GM23338 (cell line): ENCODE results near the gene NEMP2. TPM values are rescaled to one million over a fixed set of nuclear protein-coding genes. Genes with fewer than 3 reads are reported as not detected.

Experiments used
- ATAC-seq: fragments of 200-7000 bp; cut with Tn5 transposase; 3 replicates; pipeline ENCODE4 v1.9.1; 2020
- DNase-seq: peaks from one replicate; pipeline ENCODE4 v3.0.0-alpha.2; 2015; ENCODE audit warnings: low spot score
- H2AFZ ChIP-seq: fragments of 200-600 bp; sonication (generic); 2 replicates; pipeline ENCODE4 v1.8.0; 2016; ENCODE audit warnings: antibody characterized with exemption, mild to moderate bottlenecking, moderate library complexity
- H3F3A ChIP-seq: fragments of 200-600 bp; sonication (generic); replicated peaks from 2 replicates; pipeline ENCODE4 v1.8.0; 2017; ENCODE audit warnings: antibody characterized with exemption, mixed run types, low read depth
- H3K27ac ChIP-seq: fragments of 200-600 bp; sonication (generic); 2 replicates; pipeline ENCODE4 v1.6.1; 2016; ENCODE audit warnings: low read depth
- H3K27me3 ChIP-seq: fragments of 200-600 bp; sonication (generic); 2 replicates; pipeline ENCODE4 v1.8.0; 2016; ENCODE audit warnings: mild to moderate bottlenecking, mixed run types, moderate library complexity; ENCODE audit not compliant: insufficient read depth
- H3K36me3 ChIP-seq: fragments of 200-600 bp; sonication (generic); 2 replicates; pipeline ENCODE4 v1.8.0; 2016; ENCODE audit warnings: mild to moderate bottlenecking; ENCODE audit not compliant: insufficient read depth
- H3K4me1 ChIP-seq: fragments of 200-600 bp; sonication (generic); 2 replicates; pipeline ENCODE4 v1.8.0; 2016; ENCODE audit warnings: mild to moderate bottlenecking, moderate library complexity; ENCODE audit not compliant: insufficient read depth
- H3K4me2 ChIP-seq: fragments of 200-600 bp; sonication (generic); 2 replicates; pipeline ENCODE4 v1.7.1; 2017; ENCODE audit warnings: mixed run types
- H3K4me3 ChIP-seq: fragments of 200-600 bp; sonication (generic); 2 replicates; pipeline ENCODE4 v1.6.1; 2016; ENCODE audit warnings: mixed run types
- H3K79me2 ChIP-seq: fragments of 200-600 bp; sonication (generic); replicated peaks from 2 replicates; pipeline ENCODE4 v1.8.0; 2017; ENCODE audit warnings: mild to moderate bottlenecking; ENCODE audit not compliant: insufficient read depth
- H3K9me2 ChIP-seq: fragments of 200-600 bp; sonication (generic); 2 replicates; pipeline ENCODE4 v1.8.0; 2017; ENCODE audit not compliant: insufficient read depth
- H4K20me1 ChIP-seq: fragments of 200-600 bp; sonication (generic); replicated peaks from 2 replicates; pipeline ENCODE4 v1.8.0; 2017; ENCODE audit warnings: mild to moderate bottlenecking; ENCODE audit not compliant: insufficient read depth
- H3K27ac Mint-ChIP-seq: 2 replicates; pipeline ENCODE4 v1.8.0; 2020; ENCODE audit warnings: inconsistent platforms, mild to moderate bottlenecking, moderate library complexity, mixed read lengths
- H3K27me3 Mint-ChIP-seq: 3 replicates; pipeline ENCODE4 v1.8.0; 2022; ENCODE audit warnings: low read depth, mild to moderate bottlenecking, moderate library complexity, mixed read lengths, inconsistent platforms; ENCODE audit not compliant: insufficient read depth, poor library complexity
- H3K36me3 Mint-ChIP-seq: 3 replicates; pipeline ENCODE4 v1.8.0; 2021; ENCODE audit warnings: low read depth, mild to moderate bottlenecking, inconsistent platforms, moderate library complexity, mixed read lengths
- H3K4me1 Mint-ChIP-seq: 3 replicates; pipeline ENCODE4 v1.8.0; 2020; ENCODE audit warnings: mild to moderate bottlenecking, inconsistent platforms, mixed read lengths
- H3K4me3 Mint-ChIP-seq: 3 replicates; pipeline ENCODE4 v1.8.0; 2021; ENCODE audit warnings: moderate library complexity, mild to moderate bottlenecking, inconsistent platforms, mixed read lengths
- H3K9me3 Mint-ChIP-seq: 3 replicates; pipeline ENCODE4 v1.8.0; 2020; ENCODE audit warnings: moderate library complexity, mild to moderate bottlenecking, inconsistent platforms, mixed read lengths
- CREB1 ChIP-seq: fragments of 250-450 bp; sonication (Bioruptor Pico); IDR thresholded peaks from 2 replicates; pipeline ENCODE4 v1.5.0; 2020; ENCODE audit warnings: low read depth, mild to moderate bottlenecking, moderate library complexity
- NANOG ChIP-seq: IDR thresholded peaks from 2 replicates; pipeline ENCODE4 v1.6.1; 2016; ENCODE audit warnings: antibody characterized with exemption, borderline replicate concordance
- POLR2AphosphoS5 ChIP-seq: IDR thresholded peaks from 2 replicates; pipeline ENCODE4 v1.6.1; 2016; ENCODE audit warnings: antibody characterized with exemption, low read depth
- STAT1 ChIP-seq: IDR thresholded peaks from one replicate; pipeline ENCODE4 v1.6.1; 2016; ENCODE audit warnings: antibody characterized with exemption; ENCODE audit not compliant: unreplicated experiment
- ZNF114 ChIP-seq: fragments of 250-450 bp; sonication (Bioruptor Pico); IDR thresholded peaks from 2 replicates; pipeline ENCODE4 v1.5.0; 2020; ENCODE audit warnings: mild to moderate bottlenecking, moderate library complexity
- polyA plus RNA-seq: library from polyadenylated mRNA; unstranded; fragments of >200 nt; fragmentation: Nextera tagmentation; extraction: Ambion mirVana; gene quantifications from 2 replicates; pipeline ENCODE4 v1.2.1, GENCODE V29; 2016
- total RNA-seq: library from RNA; depleted of rRNA; stranded (reverse); fragments of >200 nt; shearing (Covaris generic); gene quantifications from 2 replicates; pipeline ENCODE4 v1.2.3, GENCODE V29; 2014
- TF ChIP-seq, protein P1 (sequence below), 2 experiments: fragments of 200-600 bp in 1 of 2; sonication (generic) in 1 of 2; conservative IDR thresholded peaks; 2 replicates each; pipeline versions ENCODE4 v1.5.1 to v1.6.1; 2016 to 2017; ENCODE audit warnings: antibody characterized with exemption in 2 of 2, low read depth in 2 of 2, mild to moderate bottlenecking in 2 of 2, moderate library complexity in 1 of 2
- TF ChIP-seq, protein P2 (sequence below): fragments of 250-450 bp; sonication (Bioruptor Pico); IDR thresholded peaks from 2 replicates; pipeline ENCODE4 v1.5.0; 2020; ENCODE audit warnings: mild to moderate bottlenecking, moderate library complexity
- TF ChIP-seq, protein P3 (sequence below): IDR thresholded peaks from 2 replicates; pipeline ENCODE4 v1.6.1; 2016; ENCODE audit warnings: antibody characterized with exemption
- TF ChIP-seq, protein P4 (sequence below): IDR thresholded peaks from one replicate; pipeline ENCODE4 v1.6.1; 2018; ENCODE audit warnings: antibody characterized with exemption; ENCODE audit not compliant: unreplicated experiment

NEMP2 gene
- total and polyA plus RNA-seq, 2 experiments from 2014 or later: 1.2 to 4.0 TPM

DNA sequence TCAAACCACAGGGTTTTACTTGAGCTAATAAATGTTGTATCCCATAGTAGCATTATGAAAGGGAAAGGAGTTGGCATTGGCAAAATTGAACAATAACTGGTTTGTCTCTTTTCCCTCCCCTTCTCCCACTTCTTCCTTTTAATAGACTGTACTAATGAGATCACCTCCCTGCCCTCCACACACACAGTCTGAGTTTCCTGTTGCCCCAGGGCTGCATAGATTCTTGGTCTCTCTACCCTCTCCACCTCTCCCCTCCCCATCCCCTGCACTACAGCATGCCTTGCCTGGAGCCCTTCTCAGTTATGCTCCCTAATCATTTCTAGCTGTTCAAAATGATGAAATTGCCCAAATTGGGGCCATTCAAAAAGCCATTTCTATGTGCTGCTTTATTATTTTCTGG, 37.2 kb upstream of the NEMP2 start (continued):
- TF ChIP-seq, protein P1, sequence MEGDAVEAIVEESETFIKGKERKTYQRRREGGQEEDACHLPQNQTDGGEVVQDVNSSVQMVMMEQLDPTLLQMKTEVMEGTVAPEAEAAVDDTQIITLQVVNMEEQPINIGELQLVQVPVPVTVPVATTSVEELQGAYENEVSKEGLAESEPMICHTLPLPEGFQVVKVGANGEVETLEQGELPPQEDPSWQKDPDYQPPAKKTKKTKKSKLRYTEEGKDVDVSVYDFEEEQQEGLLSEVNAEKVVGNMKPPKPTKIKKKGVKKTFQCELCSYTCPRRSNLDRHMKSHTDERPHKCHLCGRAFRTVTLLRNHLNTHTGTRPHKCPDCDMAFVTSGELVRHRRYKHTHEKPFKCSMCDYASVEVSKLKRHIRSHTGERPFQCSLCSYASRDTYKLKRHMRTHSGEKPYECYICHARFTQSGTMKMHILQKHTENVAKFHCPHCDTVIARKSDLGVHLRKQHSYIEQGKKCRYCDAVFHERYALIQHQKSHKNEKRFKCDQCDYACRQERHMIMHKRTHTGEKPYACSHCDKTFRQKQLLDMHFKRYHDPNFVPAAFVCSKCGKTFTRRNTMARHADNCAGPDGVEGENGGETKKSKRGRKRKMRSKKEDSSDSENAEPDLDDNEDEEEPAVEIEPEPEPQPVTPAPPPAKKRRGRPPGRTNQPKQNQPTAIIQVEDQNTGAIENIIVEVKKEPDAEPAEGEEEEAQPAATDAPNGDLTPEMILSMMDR (conservative IDR thresholded peaks at IDR 0.05; ENCODE audit: low read depth in 2 of 2): no peak

DNA sequence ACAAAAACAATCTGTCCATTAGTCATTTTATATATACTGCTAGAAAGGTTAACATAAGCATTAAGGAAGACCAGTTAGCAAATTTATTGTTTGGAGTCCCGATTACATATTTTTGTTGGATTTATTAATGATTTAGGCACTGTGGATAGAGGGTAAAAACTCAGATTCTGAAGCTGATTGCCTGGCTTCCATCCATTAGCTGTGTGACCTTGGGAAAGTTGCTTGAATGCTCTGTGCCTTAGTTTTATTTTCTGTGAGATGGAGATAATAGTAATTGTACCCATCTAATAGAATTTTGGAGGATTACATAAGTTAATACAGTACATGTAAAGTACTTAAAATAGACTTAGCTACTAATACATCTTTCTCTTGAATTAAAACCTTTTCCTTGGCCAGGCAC, 36.3 kb upstream of the NEMP2 start:
- peaks cover 12% of the 10 kb centered on the region for H3K9me3 Mint-ChIP-seq
- no peak overlapping the region for H3K27ac Mint-ChIP-seq
- H3K36me3 Mint-ChIP-seq: peaks cover 4% of the 10 kb centered on the region

More for the DNA sequence above, 36.3 kb upstream of the NEMP2 start:
- H3K4me1 Mint-ChIP-seq: no peaks in the 10 kb centered on the region; the same call in 2 of the 3 replicates
- Histone ChIP-seq H4K20me1 (no peaks in the 10 kb centered on the region), H3K27ac (no peak overlapping the region), H2AFZ (no peak overlapping the region), H3K4me2 (no peak overlapping the region), H3K4me3 (no peak overlapping the region), H3K4me1 (no peaks in the 10 kb centered on the region), H3K79me2 (no peaks in the 10 kb centered on the region), H3K27me3 (no peaks in the 10 kb centered on the region), H3K36me3 (0 out of 2 replicates have a peak, but pooled peaks cover 5% of the 10 kb centered on the region), H3F3A (no peaks in the 10 kb centered on the region), H3K9me2 (no peaks in the 10 kb centered on the region)
- peaks cover 1% of the 10 kb centered on the region for H3K27me3 Mint-ChIP-seq
- DNase-seq: no peak
- TF ChIP-seq CREB1 (CRISPR knock-in tag): no peak
- TF ChIP-seq, protein P2, sequence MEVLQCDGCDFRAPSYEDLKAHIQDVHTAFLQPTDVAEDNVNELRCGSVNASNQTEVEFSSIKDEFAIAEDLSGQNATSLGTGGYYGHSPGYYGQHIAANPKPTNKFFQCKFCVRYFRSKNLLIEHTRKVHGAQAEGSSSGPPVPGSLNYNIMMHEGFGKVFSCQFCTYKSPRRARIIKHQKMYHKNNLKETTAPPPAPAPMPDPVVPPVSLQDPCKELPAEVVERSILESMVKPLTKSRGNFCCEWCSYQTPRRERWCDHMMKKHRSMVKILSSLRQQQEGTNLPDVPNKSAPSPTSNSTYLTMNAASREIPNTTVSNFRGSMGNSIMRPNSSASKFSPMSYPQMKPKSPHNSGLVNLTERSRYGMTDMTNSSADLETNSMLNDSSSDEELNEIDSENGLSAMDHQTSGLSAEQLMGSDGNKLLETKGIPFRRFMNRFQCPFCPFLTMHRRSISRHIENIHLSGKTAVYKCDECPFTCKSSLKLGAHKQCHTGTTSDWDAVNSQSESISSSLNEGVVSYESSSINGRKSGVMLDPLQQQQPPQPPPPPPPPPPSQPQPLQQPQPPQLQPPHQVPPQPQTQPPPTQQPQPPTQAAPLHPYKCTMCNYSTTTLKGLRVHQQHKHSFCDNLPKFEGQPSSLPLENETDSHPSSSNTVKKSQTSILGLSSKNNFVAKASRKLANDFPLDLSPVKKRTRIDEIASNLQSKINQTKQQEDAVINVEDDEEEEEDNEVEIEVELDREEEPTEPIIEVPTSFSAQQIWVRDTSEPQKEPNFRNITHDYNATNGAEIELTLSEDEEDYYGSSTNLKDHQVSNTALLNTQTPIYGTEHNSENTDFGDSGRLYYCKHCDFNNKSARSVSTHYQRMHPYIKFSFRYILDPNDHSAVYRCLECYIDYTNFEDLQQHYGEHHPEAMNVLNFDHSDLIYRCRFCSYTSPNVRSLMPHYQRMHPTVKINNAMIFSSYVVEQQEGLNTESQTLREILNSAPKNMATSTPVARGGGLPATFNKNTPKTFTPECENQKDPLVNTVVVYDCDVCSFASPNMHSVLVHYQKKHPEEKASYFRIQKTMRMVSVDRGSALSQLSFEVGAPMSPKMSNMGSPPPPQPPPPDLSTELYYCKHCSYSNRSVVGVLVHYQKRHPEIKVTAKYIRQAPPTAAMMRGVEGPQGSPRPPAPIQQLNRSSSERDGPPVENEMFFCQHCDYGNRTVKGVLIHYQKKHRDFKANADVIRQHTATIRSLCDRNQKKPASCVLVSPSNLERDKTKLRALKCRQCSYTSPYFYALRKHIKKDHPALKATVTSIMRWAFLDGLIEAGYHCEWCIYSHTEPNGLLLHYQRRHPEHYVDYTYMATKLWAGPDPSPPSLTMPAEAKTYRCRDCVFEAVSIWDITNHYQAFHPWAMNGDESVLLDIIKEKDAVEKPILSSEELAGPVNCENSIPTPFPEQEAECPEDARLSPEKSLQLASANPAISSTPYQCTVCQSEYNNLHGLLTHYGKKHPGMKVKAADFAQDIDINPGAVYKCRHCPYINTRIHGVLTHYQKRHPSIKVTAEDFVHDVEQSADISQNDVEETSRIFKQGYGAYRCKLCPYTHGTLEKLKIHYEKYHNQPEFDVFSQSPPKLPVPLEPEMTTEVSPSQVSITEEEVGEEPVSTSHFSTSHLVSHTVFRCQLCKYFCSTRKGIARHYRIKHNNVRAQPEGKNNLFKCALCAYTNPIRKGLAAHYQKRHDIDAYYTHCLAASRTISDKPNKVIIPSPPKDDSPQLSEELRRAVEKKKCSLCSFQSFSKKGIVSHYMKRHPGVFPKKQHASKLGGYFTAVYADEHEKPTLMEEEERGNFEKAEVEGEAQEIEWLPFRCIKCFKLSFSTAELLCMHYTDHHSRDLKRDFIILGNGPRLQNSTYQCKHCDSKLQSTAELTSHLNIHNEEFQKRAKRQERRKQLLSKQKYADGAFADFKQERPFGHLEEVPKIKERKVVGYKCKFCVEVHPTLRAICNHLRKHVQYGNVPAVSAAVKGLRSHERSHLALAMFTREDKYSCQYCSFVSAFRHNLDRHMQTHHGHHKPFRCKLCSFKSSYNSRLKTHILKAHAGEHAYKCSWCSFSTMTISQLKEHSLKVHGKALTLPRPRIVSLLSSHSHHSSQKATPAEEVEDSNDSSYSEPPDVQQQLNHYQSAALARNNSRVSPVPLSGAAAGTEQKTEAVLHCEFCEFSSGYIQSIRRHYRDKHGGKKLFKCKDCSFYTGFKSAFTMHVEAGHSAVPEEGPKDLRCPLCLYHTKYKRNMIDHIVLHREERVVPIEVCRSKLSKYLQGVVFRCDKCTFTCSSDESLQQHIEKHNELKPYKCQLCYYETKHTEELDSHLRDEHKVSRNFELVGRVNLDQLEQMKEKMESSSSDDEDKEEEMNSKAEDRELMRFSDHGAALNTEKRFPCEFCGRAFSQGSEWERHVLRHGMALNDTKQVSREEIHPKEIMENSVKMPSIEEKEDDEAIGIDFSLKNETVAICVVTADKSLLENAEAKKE (CRISPR knock-in tag): no peak
- TF ChIP-seq, protein P3, sequence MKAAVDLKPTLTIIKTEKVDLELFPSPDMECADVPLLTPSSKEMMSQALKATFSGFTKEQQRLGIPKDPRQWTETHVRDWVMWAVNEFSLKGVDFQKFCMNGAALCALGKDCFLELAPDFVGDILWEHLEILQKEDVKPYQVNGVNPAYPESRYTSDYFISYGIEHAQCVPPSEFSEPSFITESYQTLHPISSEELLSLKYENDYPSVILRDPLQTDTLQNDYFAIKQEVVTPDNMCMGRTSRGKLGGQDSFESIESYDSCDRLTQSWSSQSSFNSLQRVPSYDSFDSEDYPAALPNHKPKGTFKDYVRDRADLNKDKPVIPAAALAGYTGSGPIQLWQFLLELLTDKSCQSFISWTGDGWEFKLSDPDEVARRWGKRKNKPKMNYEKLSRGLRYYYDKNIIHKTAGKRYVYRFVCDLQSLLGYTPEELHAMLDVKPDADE: no peak
- TF ChIP-seq STAT1: no peak
- TF ChIP-seq ZNF114 (CRISPR knock-in tag): no peak
- no peak for TF ChIP-seq NANOG
- TF ChIP-seq, protein P4, sequence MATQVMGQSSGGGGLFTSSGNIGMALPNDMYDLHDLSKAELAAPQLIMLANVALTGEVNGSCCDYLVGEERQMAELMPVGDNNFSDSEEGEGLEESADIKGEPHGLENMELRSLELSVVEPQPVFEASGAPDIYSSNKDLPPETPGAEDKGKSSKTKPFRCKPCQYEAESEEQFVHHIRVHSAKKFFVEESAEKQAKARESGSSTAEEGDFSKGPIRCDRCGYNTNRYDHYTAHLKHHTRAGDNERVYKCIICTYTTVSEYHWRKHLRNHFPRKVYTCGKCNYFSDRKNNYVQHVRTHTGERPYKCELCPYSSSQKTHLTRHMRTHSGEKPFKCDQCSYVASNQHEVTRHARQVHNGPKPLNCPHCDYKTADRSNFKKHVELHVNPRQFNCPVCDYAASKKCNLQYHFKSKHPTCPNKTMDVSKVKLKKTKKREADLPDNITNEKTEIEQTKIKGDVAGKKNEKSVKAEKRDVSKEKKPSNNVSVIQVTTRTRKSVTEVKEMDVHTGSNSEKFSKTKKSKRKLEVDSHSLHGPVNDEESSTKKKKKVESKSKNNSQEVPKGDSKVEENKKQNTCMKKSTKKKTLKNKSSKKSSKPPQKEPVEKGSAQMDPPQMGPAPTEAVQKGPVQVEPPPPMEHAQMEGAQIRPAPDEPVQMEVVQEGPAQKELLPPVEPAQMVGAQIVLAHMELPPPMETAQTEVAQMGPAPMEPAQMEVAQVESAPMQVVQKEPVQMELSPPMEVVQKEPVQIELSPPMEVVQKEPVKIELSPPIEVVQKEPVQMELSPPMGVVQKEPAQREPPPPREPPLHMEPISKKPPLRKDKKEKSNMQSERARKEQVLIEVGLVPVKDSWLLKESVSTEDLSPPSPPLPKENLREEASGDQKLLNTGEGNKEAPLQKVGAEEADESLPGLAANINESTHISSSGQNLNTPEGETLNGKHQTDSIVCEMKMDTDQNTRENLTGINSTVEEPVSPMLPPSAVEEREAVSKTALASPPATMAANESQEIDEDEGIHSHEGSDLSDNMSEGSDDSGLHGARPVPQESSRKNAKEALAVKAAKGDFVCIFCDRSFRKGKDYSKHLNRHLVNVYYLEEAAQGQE: no peak
- TF ChIP-seq POLR2AphosphoS5: no peak
- no peak overlapping the region for H3K4me3 Mint-ChIP-seq
- no peak for ATAC-seq
